Thoracic aorta (tissue), 2 donors: ENCODE measurements around the gene MELTF. TPM values are rescaled to one million over a fixed set of nuclear protein-coding genes. Genes with fewer than 3 reads are reported as not detected.

Source experiments
- ATAC-seq: fragments of 150-250 bp; one replicate; pipeline ENCODE4 v1.8.0; 2017; ENCODE audit warnings: low read depth; ENCODE audit not compliant: insufficient number of reproducible peaks, low FRiP score
- DNase-seq: peaks from one replicate; pipeline ENCODE4 v3.0.0-alpha.2; 2020; ENCODE audit warnings: low spot score
- H3K27ac ChIP-seq, 2 donors: fragments of 200-600 bp; sonication (generic); 1 replicate in 1 of 2; 2 replicates in 1 of 2; pipeline ENCODE4 v1.5.1; 2016; ENCODE audit warnings: mild to moderate bottlenecking in 2 of 2, moderate library complexity in 2 of 2
- H3K27me3 ChIP-seq: fragments of 200-600 bp; sonication (generic); replicated peaks from 2 replicates; pipeline ENCODE4 v1.6.0; 2016; ENCODE audit warnings: mild to moderate bottlenecking; ENCODE audit not compliant: insufficient read depth
- H3K36me3 ChIP-seq: fragments of 200-600 bp; sonication (generic); one replicate; pipeline ENCODE4 v1.5.1; 2016
- H3K4me1 ChIP-seq, 2 donors: fragments of 200-600 bp; sonication (generic); 1 replicate in 1 of 2; 2 replicates in 1 of 2; pipeline versions ENCODE4 v1.5.1 to v1.6.0; 2016; ENCODE audit warnings: low read depth in 2 of 2, mild to moderate bottlenecking in 1 of 2; ENCODE audit not compliant: control insufficient read depth in 1 of 2
- H3K4me3 ChIP-seq: fragments of 200-600 bp; sonication (generic); 2 replicates; pipeline ENCODE4 v1.5.1; 2016; ENCODE audit warnings: mild to moderate bottlenecking
- H3K9me3 ChIP-seq: fragments of 200-600 bp; sonication (generic); 2 replicates; pipeline ENCODE4 v1.5.1; 2016
- total RNA-seq, 2 donors: library from RNA; depleted of rRNA; stranded (reverse); fragments of >200 nt; gene quantifications; one replicate each; pipeline versions ENCODE4 v1.1.0 to v1.2.3, GENCODE V29; 2016
- TF ChIP-seq, protein P1 (sequence below): fragments of 200-600 bp; sonication (generic); IDR thresholded peaks from one replicate; pipeline ENCODE4 v1.5.1; 2019; ENCODE audit warnings: antibody characterized with exemption

The MELTF gene
- total RNA-seq, 2 donors from 2014 or later = 6.1 to 8.7 TPM

DNA sequence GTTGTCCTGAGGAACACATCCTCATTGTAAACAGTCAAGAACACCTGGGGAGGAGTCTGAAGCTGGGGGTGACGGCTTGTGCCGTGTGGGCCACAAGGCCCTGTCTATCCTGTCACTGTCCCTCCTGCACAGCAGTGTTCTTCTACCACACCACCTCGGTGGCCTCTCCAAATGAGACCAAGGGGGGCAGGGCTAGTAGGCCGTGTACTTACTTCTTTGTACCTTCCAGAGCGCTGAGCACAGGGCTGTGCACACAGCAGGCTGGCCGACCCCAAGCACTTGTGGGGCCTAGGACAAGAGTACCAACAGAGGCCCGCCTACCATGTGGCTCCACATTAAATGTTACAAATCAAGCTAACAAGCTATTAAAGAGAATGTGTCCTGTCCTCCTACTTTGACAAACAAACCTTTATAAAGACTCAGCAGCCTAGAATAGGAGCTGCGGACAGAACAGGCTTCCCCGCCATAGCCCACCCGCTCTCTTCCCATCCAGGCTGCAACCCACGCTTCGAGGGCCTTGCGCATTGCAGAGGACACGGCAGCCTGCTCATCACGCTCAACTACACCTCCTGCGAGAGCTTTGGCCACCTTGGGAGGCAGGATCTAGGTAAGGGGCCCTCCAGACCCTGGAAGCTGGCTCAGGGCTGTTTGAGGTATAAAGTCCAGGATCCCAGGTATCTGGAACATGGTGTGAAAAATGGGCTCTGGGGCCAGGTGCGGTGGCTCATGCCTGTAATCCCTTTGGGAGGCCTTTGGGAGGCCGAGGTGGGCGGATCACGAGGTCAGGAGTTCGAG lies 30.5 kb downstream of the MELTF start:
- TF ChIP-seq, protein P1, sequence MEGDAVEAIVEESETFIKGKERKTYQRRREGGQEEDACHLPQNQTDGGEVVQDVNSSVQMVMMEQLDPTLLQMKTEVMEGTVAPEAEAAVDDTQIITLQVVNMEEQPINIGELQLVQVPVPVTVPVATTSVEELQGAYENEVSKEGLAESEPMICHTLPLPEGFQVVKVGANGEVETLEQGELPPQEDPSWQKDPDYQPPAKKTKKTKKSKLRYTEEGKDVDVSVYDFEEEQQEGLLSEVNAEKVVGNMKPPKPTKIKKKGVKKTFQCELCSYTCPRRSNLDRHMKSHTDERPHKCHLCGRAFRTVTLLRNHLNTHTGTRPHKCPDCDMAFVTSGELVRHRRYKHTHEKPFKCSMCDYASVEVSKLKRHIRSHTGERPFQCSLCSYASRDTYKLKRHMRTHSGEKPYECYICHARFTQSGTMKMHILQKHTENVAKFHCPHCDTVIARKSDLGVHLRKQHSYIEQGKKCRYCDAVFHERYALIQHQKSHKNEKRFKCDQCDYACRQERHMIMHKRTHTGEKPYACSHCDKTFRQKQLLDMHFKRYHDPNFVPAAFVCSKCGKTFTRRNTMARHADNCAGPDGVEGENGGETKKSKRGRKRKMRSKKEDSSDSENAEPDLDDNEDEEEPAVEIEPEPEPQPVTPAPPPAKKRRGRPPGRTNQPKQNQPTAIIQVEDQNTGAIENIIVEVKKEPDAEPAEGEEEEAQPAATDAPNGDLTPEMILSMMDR = no peak
- H3K4me1 ChIP-seq = peaks cover 3 to 7% of the 10 kb centered on the region in 2 donors
- DNase-seq = no peak

DNA sequence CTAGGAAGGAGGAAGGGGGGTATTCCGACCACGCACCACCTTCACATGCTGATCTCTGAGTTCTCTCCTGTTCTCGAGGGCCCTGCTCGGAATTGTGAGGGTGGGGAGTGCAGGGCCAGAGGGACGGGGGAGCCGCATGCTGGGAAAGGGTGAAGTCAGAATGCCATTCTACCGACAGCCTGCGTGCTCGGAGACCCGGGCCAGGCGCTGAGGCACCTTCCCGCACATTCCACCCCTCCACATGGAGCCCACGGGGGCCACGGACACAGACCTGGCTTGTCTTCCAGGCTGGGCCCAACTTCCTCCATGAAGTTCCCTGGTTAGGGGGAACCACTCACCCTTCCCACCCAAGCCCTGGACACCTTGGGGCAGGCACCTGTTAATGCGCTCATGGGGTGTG lies 32.3 kb downstream of the MELTF start:
- Histone ChIP-seq H3K27ac (no peak overlapping the region), H3K9me3 (no peaks in the 10 kb centered on the region), H3K27me3 (no peaks in the 10 kb centered on the region), H3K4me3 (no peak overlapping the region), H3K4me1 (no peaks in the 10 kb centered on the region), H3K36me3 (no peaks in the 10 kb centered on the region)
- ATAC-seq = no peak
- TF ChIP-seq, protein P1 = no peak
- DNase-seq = no peak

More for the DNA sequence above, 30.5 kb downstream of the MELTF start:
- H3K9me3 ChIP-seq = no peaks in the 10 kb centered on the region
- H3K36me3 ChIP-seq = no peaks in the 10 kb centered on the region
- no peak overlapping the region for H3K4me3 ChIP-seq
- no peaks in the 10 kb centered on the region for H3K27me3 ChIP-seq
- no peak for ATAC-seq
- H3K27ac ChIP-seq = no peak overlapping the region

DNA sequence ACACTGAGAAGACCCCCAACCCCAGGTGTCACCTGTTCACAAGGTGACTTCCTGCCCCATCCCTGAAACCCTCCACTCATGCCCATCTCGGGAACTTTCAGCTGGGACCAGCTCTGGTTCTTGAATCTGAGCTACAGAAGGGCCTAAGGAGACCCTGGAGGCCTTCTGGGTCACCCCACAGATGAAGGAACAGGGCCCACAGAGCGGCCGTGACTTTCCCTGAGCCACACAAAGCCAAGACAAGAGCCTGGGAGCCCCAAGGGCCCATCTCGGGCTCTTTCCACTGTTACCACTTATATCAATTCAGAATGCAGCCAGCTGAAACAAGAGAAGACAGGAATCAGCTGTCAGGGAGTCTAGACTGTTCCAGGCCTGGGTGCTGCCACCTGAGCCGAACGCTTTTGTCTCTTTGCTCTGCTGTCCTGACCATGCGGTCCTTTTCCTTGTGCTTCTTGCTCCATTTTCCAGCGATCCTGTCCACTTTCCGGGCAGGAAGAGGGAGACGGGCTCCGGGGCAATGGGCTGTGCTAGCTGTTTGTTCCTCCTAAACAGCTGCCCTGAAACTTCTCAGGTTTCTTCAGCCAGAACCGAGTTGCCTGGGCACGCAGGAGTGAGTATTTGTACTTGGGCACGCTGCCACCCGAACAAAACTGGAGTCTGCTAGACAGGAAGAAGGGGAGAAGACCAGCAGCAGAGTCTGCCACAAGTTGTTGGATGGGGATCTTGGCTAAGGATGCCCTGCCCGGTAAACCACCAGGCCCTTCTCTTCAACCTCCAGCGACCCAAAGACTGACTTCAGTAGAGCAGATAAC lies 33.0 kb downstream of the MELTF start:
- H3K27ac ChIP-seq = no peak overlapping the region
- no peaks in the 10 kb centered on the region for H3K27me3 ChIP-seq
- H3K36me3 ChIP-seq = no peaks in the 10 kb centered on the region
- no peaks in the 10 kb centered on the region for H3K4me1 ChIP-seq
- ATAC-seq (no peak), DNase-seq (no peak)
- no peaks in the 10 kb centered on the region for H3K9me3 ChIP-seq
- no peak overlapping the region for H3K4me3 ChIP-seq
- TF ChIP-seq, protein P1 = no peak

DNA sequence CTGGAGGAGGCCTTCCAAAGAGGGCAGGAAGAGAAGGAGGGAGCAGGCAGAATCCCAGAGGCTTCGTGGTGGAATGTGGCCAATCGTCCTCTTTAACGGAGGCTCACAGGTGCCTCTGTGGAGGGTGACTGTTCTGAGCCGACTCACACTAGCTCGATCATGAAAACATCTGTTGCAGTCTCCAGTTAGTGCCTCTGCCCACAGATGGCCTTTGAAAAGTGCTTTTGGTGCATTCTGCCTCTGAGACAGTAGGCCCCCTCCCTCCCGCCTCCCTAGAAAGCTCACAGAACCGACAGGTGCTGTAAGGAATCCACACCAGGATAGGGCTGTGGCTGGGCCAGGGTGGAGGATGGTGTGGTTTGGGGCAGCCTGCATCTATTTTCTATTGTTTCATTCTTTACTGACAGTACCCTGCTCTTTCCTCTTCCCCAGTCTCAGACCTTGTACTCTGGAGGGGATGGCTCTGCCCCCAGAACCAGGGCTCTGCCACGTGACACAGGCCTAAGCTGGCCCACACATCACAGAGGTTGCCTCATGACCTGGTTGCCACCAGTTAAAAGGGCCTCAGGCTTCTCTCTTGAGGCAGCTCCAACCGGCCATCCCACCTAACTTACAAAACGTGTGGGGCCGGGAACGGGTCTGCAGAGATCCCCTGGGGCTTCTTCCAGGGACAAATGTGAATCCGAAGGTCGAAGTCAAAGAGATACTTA lies 33.8 kb downstream of the MELTF start:
- no peak for ATAC-seq
- no peak for DNase-seq
- Histone ChIP-seq H3K27me3 (no peaks in the 10 kb centered on the region), H3K36me3 (no peaks in the 10 kb centered on the region), H3K4me1 (no peaks in the 10 kb centered on the region), H3K9me3 (no peaks in the 10 kb centered on the region), H3K27ac (no peak overlapping the region), H3K4me3 (no peak overlapping the region)
- TF ChIP-seq, protein P1 = no peak

DNA sequence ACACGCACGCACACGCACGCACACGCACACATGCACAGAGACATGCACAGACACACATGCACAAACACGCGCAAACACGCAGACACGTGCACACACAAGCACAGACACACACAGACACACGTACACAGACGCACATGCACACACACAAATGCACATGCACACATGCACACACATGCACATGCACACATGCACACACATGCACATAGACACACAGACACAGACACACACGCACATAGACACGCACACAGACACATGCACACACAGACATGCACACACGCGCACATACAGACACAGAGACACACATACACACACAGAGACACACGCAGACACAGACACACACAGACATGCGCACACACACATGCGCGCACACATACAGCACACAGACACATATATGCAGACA lies 34.6 kb downstream of the MELTF start:
- TF ChIP-seq, protein P1 = no peak
- H3K4me1 ChIP-seq = no peaks in the 10 kb centered on the region
- DNase-seq = no peak
- H3K36me3 ChIP-seq = no peaks in the 10 kb centered on the region
- H3K27me3 ChIP-seq = no peaks in the 10 kb centered on the region
- H3K4me3 ChIP-seq = no peak overlapping the region
- H3K27ac ChIP-seq = no peak overlapping the region
- H3K9me3 ChIP-seq = no peaks in the 10 kb centered on the region
- no peak for ATAC-seq
